Endothelial cell of umbilical vein (primary cell): ENCODE results near the gene GREB1. TPM values are rescaled to one million over a fixed set of nuclear protein-coding genes. Genes with fewer than 3 reads are reported as not detected.

ENCODE experiments used
- BruUV-seq: library from RNA; stranded (reverse); fragments of 400-500 nt; replicated peaks from 2 replicates; lab custom pipeline; 2021; lab: Mats Ljungman, UMichigan
- CTCF ChIA-PET: fragments of 300-600, 350-600 bp; sonication (Branson Sonifier 250); formaldehyde crosslinking; loops from one replicate; lab custom pipeline; 2021; ENCODE audit warnings: antibody characterized with exemption, inconsistent platforms; lab: Charles Lee
- POLR2A ChIA-PET: fragments of 300-600, 350-600 bp; sonication (Branson Sonifier 250); formaldehyde crosslinking; loops from one replicate; lab custom pipeline; 2021; ENCODE audit warnings: antibody characterized with exemption, inconsistent platforms; lab: Charles Lee
- DNase-seq: peaks from one replicate; pipeline ENCODE4 v3.0.0-alpha.2; 2011; ENCODE audit warnings: low read depth, low spot score
- FAIRE-seq: peaks from 2 replicates; lab custom pipeline; 2011; peaks lifted over from hg19 to GRCh38; lab: Jason Lieb, UNC
- H2AFZ ChIP-seq: 2 replicates; pipeline ENCODE4 v1.6.0; 2012; ENCODE audit warnings: low read depth, low read length, control low read depth, inconsistent platforms
- H3K27ac ChIP-seq: 2 replicates; pipeline ENCODE4 v1.5.1; 2011; ENCODE audit warnings: low read depth, mild to moderate bottlenecking, control low read depth, low read length, moderate library complexity; ENCODE audit not compliant: insufficient read depth
- H3K27me3 ChIP-seq, 2 experiments: 2 replicates each; pipeline versions ENCODE4 v1.6.0 to v1.6.1; 2011; ENCODE audit warnings: low read length in 2 of 2, mixed read lengths in 1 of 2; ENCODE audit not compliant: control insufficient read depth in 2 of 2, insufficient read depth in 2 of 2
- H3K36me3 ChIP-seq, 2 experiments: 2 replicates in 1 of 2; 3 replicates in 1 of 2; pipeline ENCODE4 v1.5.1; 2011; ENCODE audit warnings: low read length in 2 of 2, mild to moderate bottlenecking in 1 of 2, moderate library complexity in 1 of 2; ENCODE audit not compliant: control insufficient read depth in 2 of 2, insufficient read depth in 2 of 2; ENCODE audit errors: extremely low read depth in 1 of 2
- H3K4me1 ChIP-seq: 3 replicates; pipeline ENCODE4 v1.5.1; 2011; ENCODE audit warnings: mild to moderate bottlenecking, low read length; ENCODE audit not compliant: control insufficient read depth, insufficient read depth; ENCODE audit errors: extremely low read depth
- H3K4me2 ChIP-seq: 2 replicates; pipeline ENCODE4 v1.6.1; 2011; ENCODE audit warnings: low read length, control low read depth, mixed read lengths; ENCODE audit not compliant: insufficient read depth
- H3K4me3 ChIP-seq, 3 experiments: fragments of 200-600 bp in 1 of 3; sonication (generic), shearing (Covaris generic) in 1 of 3; replicated peaks in 1 of 3; 2 replicates each; pipeline ENCODE4 v1.5.1; 2011 to 2016; ENCODE audit warnings: control low read depth in 3 of 3, low read length in 3 of 3, mild to moderate bottlenecking in 2 of 3, inconsistent platforms in 1 of 3, low read depth in 1 of 3, moderate library complexity in 1 of 3; ENCODE audit not compliant: insufficient read depth in 1 of 3
- H3K79me2 ChIP-seq: 2 replicates; pipeline ENCODE4 v1.6.0; 2012; ENCODE audit warnings: low read length, inconsistent platforms; ENCODE audit not compliant: control insufficient read depth, insufficient read depth
- H3K9ac ChIP-seq: replicated peaks from 2 replicates; pipeline ENCODE3; 2011; ENCODE audit warnings: low read length, control low read depth; ENCODE audit not compliant: insufficient read depth; ENCODE audit errors: extremely low read depth
- H3K9me1 ChIP-seq: replicated peaks from 3 replicates; pipeline ENCODE4 v1.6.0; 2011; ENCODE audit warnings: mild to moderate bottlenecking, low read length; ENCODE audit not compliant: control insufficient read depth, insufficient read depth; ENCODE audit errors: extremely low read depth
- H3K9me3 ChIP-seq: replicated peaks from 2 replicates; pipeline ENCODE4 v1.5.1; 2012; ENCODE audit warnings: low read length, inconsistent platforms; ENCODE audit not compliant: control insufficient read depth, insufficient read depth
- H4K20me1 ChIP-seq: replicated peaks from 2 replicates; pipeline ENCODE3; 2011; ENCODE audit warnings: mild to moderate bottlenecking, low read length; ENCODE audit not compliant: control insufficient read depth, insufficient read depth; ENCODE audit errors: extremely low read depth
- EZH2 ChIP-seq: IDR thresholded peaks from 2 replicates; pipeline ENCODE4 v1.6.1; 2012; ENCODE audit warnings: borderline replicate concordance, low read depth, mild to moderate bottlenecking, moderate library complexity, low read length, inconsistent platforms; ENCODE audit not compliant: severe bottlenecking
- GATA2 ChIP-seq: IDR thresholded peaks from 2 replicates; pipeline ENCODE4 v1.7.0; 2011; ENCODE audit warnings: low read depth, mild to moderate bottlenecking, moderate library complexity, mixed read lengths, low read length; ENCODE audit not compliant: insufficient read length, insufficient read depth
- JUN ChIP-seq: IDR thresholded peaks from 2 replicates; pipeline ENCODE4 v1.6.1; 2011; ENCODE audit warnings: borderline replicate concordance, low read depth; ENCODE audit not compliant: insufficient read length, insufficient read depth
- MAX ChIP-seq: IDR thresholded peaks from 2 replicates; pipeline ENCODE4 v1.6.1; 2011; ENCODE audit not compliant: insufficient read depth, insufficient read length
- MYC ChIP-seq: IDR thresholded peaks from one replicate; pipeline ENCODE4 v1.6.1; 2011; ENCODE audit warnings: mild to moderate bottlenecking, low read depth, low read length
- POLR2A ChIP-seq: IDR thresholded peaks from 2 replicates; pipeline ENCODE4 v1.6.1; 2012; ENCODE audit warnings: low read depth, mild to moderate bottlenecking, control low read depth, low read length
- dilution Hi-C: fragments of 300-500 bp; cut with MboI; formaldehyde crosslinking; loops from one replicate; pipeline ENCODE4 v1.15.0; 2019; ENCODE audit warnings: low sequenced_read_pairs; ENCODE audit not compliant: extremely low pct_ligation_motif_present
- intact Hi-C: fragments of 100-400 bp; cut with micrococcal nuclease; formaldehyde crosslinking; loops from one replicate; pipeline ENCODE4 v1.10.0; 2022
- polyA plus RNA-seq, 4 experiments: library from polyadenylated mRNA; depleted of rRNA in 3 of 4; stranded (reverse) in 3 of 4; unstranded in 1 of 4; fragments of >200 nt; gene quantifications; 2 replicates each; pipeline versions ENCODE4 v1.2.1 to v1.2.3, GENCODE V29; 2011 to 2012; ENCODE audit warnings: missing spikeins in 1 of 4
- total RNA-seq: library from RNA; stranded (reverse); gene quantifications from 2 replicates; pipeline ENCODE4 v1.2.3, GENCODE V29; 2021
- TF ChIP-seq, protein P1 (sequence below), 2 donors: IDR thresholded peaks; 1 replicate in 1 of 2; 2 replicates in 1 of 2; pipeline ENCODE4 v1.5.1; 2011; ENCODE audit warnings: low read length in 2 of 2, mild to moderate bottlenecking in 2 of 2, moderate library complexity in 2 of 2, control low read depth in 1 of 2, inconsistent platforms in 1 of 2, low read depth in 1 of 2; ENCODE audit not compliant: insufficient read depth in 1 of 2; ENCODE audit errors: extremely low read depth in 1 of 2

The GREB1 gene
- total and polyA plus RNA-seq, 2 donors (not counting 3 experiments of a cell fraction or from before 2014, with no cell fraction given): 0.17 to 0.58 TPM

DNA sequence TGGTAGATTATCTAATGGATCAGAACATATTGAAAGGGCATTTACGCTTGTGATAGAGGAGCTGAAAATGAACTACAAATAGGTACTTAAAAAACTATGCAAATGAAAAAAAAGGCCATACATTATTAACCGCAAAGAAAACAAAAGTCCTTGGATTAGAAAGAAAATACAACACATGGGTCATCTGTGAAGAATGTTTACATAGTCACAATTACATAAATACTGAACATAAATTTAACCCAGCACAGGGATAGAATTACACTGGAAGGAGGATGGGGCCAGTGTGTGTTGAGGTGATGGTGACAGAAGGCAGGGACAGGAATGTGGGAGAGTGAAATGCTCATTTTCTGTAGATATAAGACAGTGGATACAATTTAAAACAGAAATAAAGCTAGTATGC, 129.6 kb downstream of the GREB1 start:
- no peaks in the 10 kb centered on the region for H3K9me3 ChIP-seq
- DNase-seq (no peak), FAIRE-seq (no peak)
- no peak overlapping the region for H3K4me3 ChIP-seq
- H4K20me1 ChIP-seq: no peaks in the 10 kb centered on the region
- dilution Hi-C loops: no loop called here
- H3K4me2 ChIP-seq: no peak overlapping the region
- CTCF ChIA-PET: no interaction called here
- H3K36me3 ChIP-seq: no peaks in the 10 kb centered on the region
- TF ChIP-seq EZH2 (no peak), GATA2 (no peak), MYC (no peak), MAX (no peak), JUN (no peak), POLR2A (no peak)
- TF ChIP-seq, protein P1, sequence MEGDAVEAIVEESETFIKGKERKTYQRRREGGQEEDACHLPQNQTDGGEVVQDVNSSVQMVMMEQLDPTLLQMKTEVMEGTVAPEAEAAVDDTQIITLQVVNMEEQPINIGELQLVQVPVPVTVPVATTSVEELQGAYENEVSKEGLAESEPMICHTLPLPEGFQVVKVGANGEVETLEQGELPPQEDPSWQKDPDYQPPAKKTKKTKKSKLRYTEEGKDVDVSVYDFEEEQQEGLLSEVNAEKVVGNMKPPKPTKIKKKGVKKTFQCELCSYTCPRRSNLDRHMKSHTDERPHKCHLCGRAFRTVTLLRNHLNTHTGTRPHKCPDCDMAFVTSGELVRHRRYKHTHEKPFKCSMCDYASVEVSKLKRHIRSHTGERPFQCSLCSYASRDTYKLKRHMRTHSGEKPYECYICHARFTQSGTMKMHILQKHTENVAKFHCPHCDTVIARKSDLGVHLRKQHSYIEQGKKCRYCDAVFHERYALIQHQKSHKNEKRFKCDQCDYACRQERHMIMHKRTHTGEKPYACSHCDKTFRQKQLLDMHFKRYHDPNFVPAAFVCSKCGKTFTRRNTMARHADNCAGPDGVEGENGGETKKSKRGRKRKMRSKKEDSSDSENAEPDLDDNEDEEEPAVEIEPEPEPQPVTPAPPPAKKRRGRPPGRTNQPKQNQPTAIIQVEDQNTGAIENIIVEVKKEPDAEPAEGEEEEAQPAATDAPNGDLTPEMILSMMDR (IDR thresholded peaks at IDR 0.05; ENCODE audit: extremely low read depth in 1 of 2, insufficient read depth in 1 of 2, low read depth in 1 of 2, low read length in 2 of 2): no peak
- intact Hi-C loops: no loop called here
- no peak overlapping the region for H3K9ac ChIP-seq
- POLR2A ChIA-PET: no interaction called here
- no peak overlapping the region for H2AFZ ChIP-seq
- H3K27ac ChIP-seq: no peak overlapping the region
- no peaks in the 10 kb centered on the region for H3K79me2 ChIP-seq
- BruUV-seq: no TSS peak
- no peaks in the 10 kb centered on the region for H3K27me3 ChIP-seq
- no peaks in the 10 kb centered on the region for H3K9me1 ChIP-seq
- no peaks in the 10 kb centered on the region for H3K4me1 ChIP-seq
